Vagina (tissue), 2 donors: ENCODE results near the gene CCDC9B. TPM values are rescaled to one million over a fixed set of nuclear protein-coding genes. Genes with fewer than 3 reads are reported as not detected.

ENCODE experiments used
- DNase-seq, 2 donors: peaks; one replicate each; pipeline ENCODE4 v3.0.0-alpha.2; 2017; ENCODE audit errors: extremely low spot score in 2 of 2
- H3K27ac ChIP-seq: fragments of 200-600 bp; sonication (generic); one replicate; pipeline ENCODE4 v1.5.1; 2019
- H3K27me3 ChIP-seq: fragments of 200-600 bp; sonication (generic); one replicate; pipeline ENCODE4 v1.5.1; 2019
- H3K36me3 ChIP-seq, 2 donors: fragments of 200-600 bp; sonication (generic); one replicate each; pipeline ENCODE4 v1.5.1; 2017 to 2019
- H3K4me1 ChIP-seq: fragments of 200-600 bp; sonication (generic); one replicate; pipeline ENCODE4 v1.5.1; 2019
- H3K4me3 ChIP-seq, 2 donors: fragments of 200-600 bp; sonication (generic); 1 replicate in 1 of 2; 2 replicates in 1 of 2; pipeline ENCODE4 v1.5.1; 2016 to 2019
- H3K9me3 ChIP-seq: fragments of 200-600 bp; sonication (generic); one replicate; pipeline ENCODE4 v1.5.1; 2019
- CTCF ChIP-seq, 3 experiments: fragments of 450-650 bp in 2 of 3; fragments of 200-600 bp in 1 of 3; sonication (generic) in 1 of 3; IDR thresholded peaks; one replicate each; pipeline ENCODE4 v1.5.1; 2017 to 2019; ENCODE audit warnings: antibody characterized with exemption in 3 of 3, mild to moderate bottlenecking in 2 of 3, moderate library complexity in 2 of 3
- POLR2A ChIP-seq, 2 donors: fragments of 450-650 bp; IDR thresholded peaks; one replicate each; pipeline ENCODE4 v1.6.1; 2017; ENCODE audit warnings: antibody characterized with exemption in 2 of 2, mild to moderate bottlenecking in 2 of 2, moderate library complexity in 2 of 2
- POLR2AphosphoS5 ChIP-seq, 2 donors: sonication (generic); formaldehyde crosslinking; IDR thresholded peaks; one replicate each; pipeline ENCODE4 v1.9.0; 2017; ENCODE audit warnings: antibody characterized with exemption in 2 of 2, mild to moderate bottlenecking in 2 of 2, low read depth in 1 of 2; ENCODE audit not compliant: insufficient read depth in 1 of 2
- intact Hi-C: fragments of 100-400 bp; cut with DNase I; formaldehyde crosslinking; loops from one replicate; pipeline ENCODE4 v1.15.1; 2023
- total RNA-seq: library from RNA; depleted of rRNA; stranded (reverse); fragments of >200 nt; gene quantifications from one replicate; pipeline ENCODE4 v1.2.3, GENCODE V29; 2016

Gene CCDC9B
- total RNA-seq, 1 donor from 2014 or later = 16.0 TPM

GRCh38 chr15:40355976-40356585, 15.3 kb upstream of the CCDC9B start:
- Histone ChIP-seq H3K4me1 (peaks cover 14% of the 10 kb centered on the region), H3K27me3 (no peaks in the 10 kb centered on the region), H3K36me3 (no peaks in the 10 kb centered on the region), H3K9me3 (no peaks in the 10 kb centered on the region), H3K4me3 (no peak overlapping the region), H3K27ac (no peak overlapping the region)
- intact Hi-C loops = no loop called here
- DNase-seq = no peak
- no peak for TF ChIP-seq POLR2A (IDR thresholded peaks at IDR 0.05)
- no peak for TF ChIP-seq CTCF (IDR thresholded peaks at IDR 0.05)
- TF ChIP-seq POLR2AphosphoS5 (IDR thresholded peaks at IDR 0.05; ENCODE audit: insufficient read depth in 1 of 2, low read depth in 1 of 2) = no peak

GRCh38 chr15:40354408-40355171, 13.9 kb upstream of the CCDC9B start:
- H3K4me3 ChIP-seq = no peak overlapping the region
- intact Hi-C loops = no loop called here
- H3K4me1 ChIP-seq = peaks cover 14% of the 10 kb centered on the region
- H3K9me3 ChIP-seq = no peaks in the 10 kb centered on the region
- DNase-seq = no peak
- no peaks in the 10 kb centered on the region for H3K36me3 ChIP-seq
- no peak for TF ChIP-seq POLR2AphosphoS5 (IDR thresholded peaks at IDR 0.05; ENCODE audit: insufficient read depth in 1 of 2, low read depth in 1 of 2)
- no peak for TF ChIP-seq CTCF (IDR thresholded peaks at IDR 0.05)
- no peak for TF ChIP-seq POLR2A (IDR thresholded peaks at IDR 0.05)
- no peaks in the 10 kb centered on the region for H3K27me3 ChIP-seq
- no peak overlapping the region for H3K27ac ChIP-seq

GRCh38 chr15:40353697-40354096, 13.0 kb upstream of the CCDC9B start:
- DNase-seq = no peak
- Histone ChIP-seq H3K9me3 (no peaks in the 10 kb centered on the region), H3K4me3 (no peak overlapping the region), H3K27ac (no peak overlapping the region), H3K27me3 (no peaks in the 10 kb centered on the region), H3K36me3 (no peaks in the 10 kb centered on the region), H3K4me1 (peaks cover 12% of the 10 kb centered on the region)
- TF ChIP-seq POLR2AphosphoS5 (IDR thresholded peaks at IDR 0.05; ENCODE audit: insufficient read depth in 1 of 2, low read depth in 1 of 2) (no peak), CTCF (IDR thresholded peaks at IDR 0.05) (no peak), POLR2A (IDR thresholded peaks at IDR 0.05) (no peak)
- intact Hi-C loops = no loop called here

GRCh38 chr15:40352281-40352901, 11.7 kb upstream of the CCDC9B start:
- DNase-seq = no peak
- TF ChIP-seq POLR2AphosphoS5 (IDR thresholded peaks at IDR 0.05; ENCODE audit: insufficient read depth in 1 of 2, low read depth in 1 of 2) (no peak), CTCF (IDR thresholded peaks at IDR 0.05) (no peak), POLR2A (IDR thresholded peaks at IDR 0.05) (no peak)
- no peak overlapping the region for H3K27ac ChIP-seq
- H3K4me1 ChIP-seq = peaks cover 1% of the 10 kb centered on the region
- H3K36me3 ChIP-seq = no peaks in the 10 kb centered on the region
- no peak overlapping the region for H3K4me3 ChIP-seq
- no peaks in the 10 kb centered on the region for H3K27me3 ChIP-seq
- no peaks in the 10 kb centered on the region for H3K9me3 ChIP-seq
- intact Hi-C loops = no loop called here
